Loucy (cell line): ENCODE data around the gene TRPM2.

Source experiments
- H2AFZ ChIP-seq: fragments of 200-600 bp; sonication (generic); 2 replicates; pipeline ENCODE4 v1.6.0; 2016; ENCODE audit warnings: antibody characterized with exemption, mild to moderate bottlenecking, low read length, moderate library complexity
- H3F3A ChIP-seq: fragments of 200-600 bp; 2 replicates; pipeline ENCODE4 v1.6.0; 2016; ENCODE audit warnings: antibody characterized with exemption, low read depth, mild to moderate bottlenecking
- H3K27me3 ChIP-seq: fragments of 200-600 bp; sonication (generic); 2 replicates; pipeline ENCODE4 v1.6.1; 2014; ENCODE audit warnings: low read length, mild to moderate bottlenecking; ENCODE audit not compliant: insufficient read depth, poor library complexity, severe bottlenecking
- H3K36me3 ChIP-seq: fragments of 200-600 bp; sonication (generic); 2 replicates; pipeline ENCODE4 v1.6.1; 2016; ENCODE audit warnings: low read length; ENCODE audit not compliant: insufficient read depth
- H3K4me1 ChIP-seq: fragments of 200-600 bp; sonication (generic); 2 replicates; pipeline ENCODE4 v1.5.1; 2014; ENCODE audit warnings: low read length, mild to moderate bottlenecking; ENCODE audit not compliant: insufficient read depth, poor library complexity, severe bottlenecking
- H3K4me2 ChIP-seq: fragments of 200-600 bp; sonication (generic); 2 replicates; pipeline ENCODE4 v1.6.0; 2014; ENCODE audit warnings: antibody characterized with exemption, low read length, low read depth, mild to moderate bottlenecking; ENCODE audit not compliant: poor library complexity, severe bottlenecking
- H3K4me3 ChIP-seq: fragments of 200-600 bp; sonication (generic); 2 replicates; pipeline ENCODE4 v1.5.1; 2014; ENCODE audit warnings: low read length, mild to moderate bottlenecking, mixed read lengths; ENCODE audit not compliant: poor library complexity, severe bottlenecking
- H3K79me2 ChIP-seq: fragments of 200-600 bp; sonication (generic); 2 replicates; pipeline ENCODE4 v1.6.1; 2014; ENCODE audit warnings: low read length; ENCODE audit not compliant: insufficient read depth
- H3K9ac ChIP-seq: fragments of 200-600 bp; sonication (generic); 2 replicates; pipeline ENCODE4 v1.6.0; 2014; ENCODE audit warnings: mild to moderate bottlenecking, low read depth, low read length, moderate library complexity; ENCODE audit not compliant: poor library complexity, severe bottlenecking
- H3K9me2 ChIP-seq: fragments of 200-600 bp; sonication (generic); replicated peaks from 2 replicates; pipeline ENCODE4 v1.6.1; 2016; ENCODE audit warnings: low read depth, low read length, mixed read lengths
- H3K9me3 ChIP-seq: fragments of 200-600 bp; sonication (generic); 2 replicates; pipeline ENCODE4 v1.6.1; 2014; ENCODE audit warnings: mild to moderate bottlenecking, antibody characterized with exemption, low read length, low read depth; ENCODE audit not compliant: insufficient read depth
- H4K20me1 ChIP-seq: fragments of 200-600 bp; sonication (generic); 2 replicates; pipeline ENCODE4 v1.6.0; 2014; ENCODE audit warnings: antibody characterized with exemption, low read length, mild to moderate bottlenecking; ENCODE audit not compliant: insufficient read depth, poor library complexity, severe bottlenecking
- EZH2phosphoT487 ChIP-seq: fragments of 200-600 bp; IDR thresholded peaks from 2 replicates; pipeline ENCODE4 v1.6.1; 2018; ENCODE audit warnings: antibody characterized with exemption, mild to moderate bottlenecking, moderate library complexity, borderline replicate concordance
- TF ChIP-seq, protein P1 (sequence below): fragments of 200-600 bp; sonication (generic); conservative IDR thresholded peaks from 2 replicates; pipeline ENCODE4 v1.5.1; 2014; ENCODE audit warnings: mild to moderate bottlenecking, antibody characterized with exemption, low read length

Gene TRPM2

DNA sequence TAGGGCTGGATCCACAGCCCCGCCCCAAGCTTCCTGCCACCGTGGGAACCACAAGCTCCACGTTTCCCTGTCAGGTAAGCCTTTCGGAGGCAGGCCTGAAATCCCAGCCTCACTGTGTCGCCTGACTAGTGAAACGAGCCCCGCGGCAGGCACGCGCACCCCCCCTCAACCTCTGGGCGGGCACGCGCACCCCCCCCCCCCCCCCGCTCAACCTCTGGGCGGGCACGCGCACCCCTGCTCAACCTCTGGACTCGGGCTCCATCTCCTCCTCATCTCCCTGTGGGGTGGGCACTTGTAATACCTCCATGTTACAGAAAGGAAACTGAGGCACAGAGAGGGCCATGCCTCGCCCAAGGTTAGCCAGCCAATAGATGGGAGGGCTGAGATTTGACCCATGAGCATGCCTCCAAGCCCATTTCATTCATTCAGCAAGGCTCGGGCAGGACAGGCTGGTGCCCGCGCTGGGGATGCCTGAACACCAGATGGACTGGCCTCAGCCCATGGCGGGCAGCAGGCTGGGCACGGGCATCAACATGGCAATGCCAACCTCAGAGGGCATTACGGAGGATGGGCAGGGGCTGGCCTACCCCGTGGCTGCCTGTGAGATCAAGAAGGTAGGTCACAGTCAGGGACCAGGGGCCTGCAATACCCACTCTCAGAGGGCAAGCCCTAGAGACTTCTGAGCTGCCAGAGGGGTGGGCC lies 18.9 kb upstream of the TRPM2 start:
- Histone ChIP-seq H3K4me3 (no peak overlapping the region), H3K27me3 (no peaks in the 10 kb centered on the region), H3K9me2 (no peaks in the 10 kb centered on the region), H2AFZ (no peak overlapping the region), H4K20me1 (no peaks in the 10 kb centered on the region), H3K79me2 (no peaks in the 10 kb centered on the region), H3F3A (peaks cover 10% of the 10 kb centered on the region; the same call in 1 of the 2 replicates), H3K36me3 (no peaks in the 10 kb centered on the region), H3K4me1 (peaks cover 6% of the 10 kb centered on the region), H3K9ac (no peak overlapping the region), H3K9me3 (no peaks in the 10 kb centered on the region), H3K4me2 (no peak overlapping the region)
- TF ChIP-seq, protein P1, sequence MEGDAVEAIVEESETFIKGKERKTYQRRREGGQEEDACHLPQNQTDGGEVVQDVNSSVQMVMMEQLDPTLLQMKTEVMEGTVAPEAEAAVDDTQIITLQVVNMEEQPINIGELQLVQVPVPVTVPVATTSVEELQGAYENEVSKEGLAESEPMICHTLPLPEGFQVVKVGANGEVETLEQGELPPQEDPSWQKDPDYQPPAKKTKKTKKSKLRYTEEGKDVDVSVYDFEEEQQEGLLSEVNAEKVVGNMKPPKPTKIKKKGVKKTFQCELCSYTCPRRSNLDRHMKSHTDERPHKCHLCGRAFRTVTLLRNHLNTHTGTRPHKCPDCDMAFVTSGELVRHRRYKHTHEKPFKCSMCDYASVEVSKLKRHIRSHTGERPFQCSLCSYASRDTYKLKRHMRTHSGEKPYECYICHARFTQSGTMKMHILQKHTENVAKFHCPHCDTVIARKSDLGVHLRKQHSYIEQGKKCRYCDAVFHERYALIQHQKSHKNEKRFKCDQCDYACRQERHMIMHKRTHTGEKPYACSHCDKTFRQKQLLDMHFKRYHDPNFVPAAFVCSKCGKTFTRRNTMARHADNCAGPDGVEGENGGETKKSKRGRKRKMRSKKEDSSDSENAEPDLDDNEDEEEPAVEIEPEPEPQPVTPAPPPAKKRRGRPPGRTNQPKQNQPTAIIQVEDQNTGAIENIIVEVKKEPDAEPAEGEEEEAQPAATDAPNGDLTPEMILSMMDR, result no peak
- TF ChIP-seq EZH2phosphoT487, result no peak

- Histone ChIP-seq H3K9ac (no peak overlapping the region), H3K9me2 (no peaks in the 10 kb centered on the region), H3K4me2 (no peak overlapping the region), H4K20me1 (no peaks in the 10 kb centered on the region), H3K27me3 (no peaks in the 10 kb centered on the region), H3F3A (peaks cover 10% of the 10 kb centered on the region; the same call in 1 of the 2 replicates), H3K9me3 (no peaks in the 10 kb centered on the region), H3K4me3 (no peak overlapping the region), H3K4me1 (peaks cover 15% of the 10 kb centered on the region), H3K36me3 (no peaks in the 10 kb centered on the region), H2AFZ (no peak overlapping the region), H3K79me2 (no peaks in the 10 kb centered on the region)
- TF ChIP-seq, protein P1, result no peak
- no peak for TF ChIP-seq EZH2phosphoT487
Measured at GRCh38 chr21:44335266-44336059, 18.0 kb upstream of the TRPM2 start.

DNA sequence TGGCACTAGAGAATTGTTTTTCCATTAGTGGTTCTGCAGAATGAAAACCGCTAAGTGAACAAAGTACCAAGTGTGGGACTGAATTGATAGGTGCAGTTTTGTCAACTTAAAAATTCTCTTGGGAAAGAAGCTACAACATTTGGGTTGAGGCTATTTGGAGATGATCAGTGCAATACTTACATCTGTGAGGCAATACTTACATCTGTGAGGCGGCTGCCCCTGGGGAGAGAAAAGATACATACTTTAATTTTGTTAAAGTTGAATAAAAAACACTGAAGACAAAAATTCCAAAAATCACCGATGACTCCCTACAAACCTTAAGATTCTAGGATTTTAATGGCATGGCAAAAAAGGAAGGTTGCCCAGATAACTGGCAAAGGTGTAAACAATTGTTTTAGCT lies 16.0 kb upstream of the TRPM2 start:
- TF ChIP-seq, protein P1, result no peak
- no peak for TF ChIP-seq EZH2phosphoT487
- H3K27me3 ChIP-seq, result no peaks in the 10 kb centered on the region
- H3K36me3 ChIP-seq, result no peaks in the 10 kb centered on the region
- H3K9me2 ChIP-seq, result no peaks in the 10 kb centered on the region
- H3K9ac ChIP-seq, result no peak overlapping the region
- no peaks in the 10 kb centered on the region for H4K20me1 ChIP-seq
- H3F3A ChIP-seq, result peaks cover 10% of the 10 kb centered on the region; the same call in 1 of the 2 replicates
- H2AFZ ChIP-seq, result no peak overlapping the region
- no peaks in the 10 kb centered on the region for H3K79me2 ChIP-seq
- H3K4me3 ChIP-seq, result no peak overlapping the region
- no peaks in the 10 kb centered on the region for H3K9me3 ChIP-seq
- H3K4me2 ChIP-seq, result no peak overlapping the region
- H3K4me1 ChIP-seq, result peaks cover 15% of the 10 kb centered on the region
